Kidney epithelial cell (primary cell): Measurements from ENCODE around the gene MYOT. TPM values are rescaled to one million over a fixed set of nuclear protein-coding genes. Genes with fewer than 3 reads are reported as not detected.

ENCODE experiments used
- DNase-seq: peaks from one replicate; pipeline ENCODE4 v3.0.0-alpha.2; 2010; ENCODE audit warnings: low read depth
- H3K27me3 ChIP-seq: 2 replicates; pipeline ENCODE4 v1.6.0; 2011; ENCODE audit warnings: low read length; ENCODE audit not compliant: control insufficient read depth, insufficient read depth
- H3K36me3 ChIP-seq: 2 replicates; pipeline ENCODE4 v1.5.1; 2011; ENCODE audit warnings: low read length; ENCODE audit not compliant: control insufficient read depth, insufficient read depth
- H3K4me3 ChIP-seq: 2 replicates; pipeline ENCODE4 v1.5.1; 2011; ENCODE audit warnings: low read depth, mild to moderate bottlenecking, control low read depth, low read length
- CTCF ChIP-seq: IDR thresholded peaks from 2 replicates; pipeline ENCODE4 v1.5.1; 2011; ENCODE audit warnings: mild to moderate bottlenecking, moderate library complexity, low read length, control low read depth, inconsistent platforms; ENCODE audit not compliant: insufficient read depth, poor library complexity, severe bottlenecking
- total RNA-seq: library from RNA; depleted of rRNA; stranded (reverse); fragments of >200 nt; gene quantifications from 2 replicates; pipeline ENCODE4 v1.2.3, GENCODE V29; 2015

The MYOT gene
- total RNA-seq, 1 donor from 2014 or later = not detected

DNA sequence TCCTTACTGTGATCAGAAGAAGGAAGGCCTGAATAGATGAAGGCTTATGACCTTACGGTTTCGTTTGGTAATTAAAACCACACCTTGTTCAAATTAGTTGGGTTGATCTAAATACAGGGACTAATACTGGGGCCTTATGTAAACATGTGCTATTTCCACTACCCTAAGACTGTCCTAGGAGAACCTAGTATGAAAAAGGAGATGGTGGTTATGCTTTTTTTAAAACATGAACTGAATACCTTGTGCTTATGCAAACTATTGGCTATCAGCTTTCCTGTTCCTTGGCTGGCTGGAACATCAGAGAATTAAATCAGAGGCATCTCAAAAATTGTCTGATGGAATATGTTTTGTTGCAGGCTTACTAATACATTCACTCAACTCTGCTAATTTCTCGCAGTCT lies 3.9 kb downstream of the MYOT start:
- Histone ChIP-seq H3K4me3 (no peak overlapping the region), H3K27me3 (peaks cover 2% of the 10 kb centered on the region), H3K36me3 (no peaks in the 10 kb centered on the region)
- no peak for DNase-seq
- TF ChIP-seq CTCF = no peak

DNA sequence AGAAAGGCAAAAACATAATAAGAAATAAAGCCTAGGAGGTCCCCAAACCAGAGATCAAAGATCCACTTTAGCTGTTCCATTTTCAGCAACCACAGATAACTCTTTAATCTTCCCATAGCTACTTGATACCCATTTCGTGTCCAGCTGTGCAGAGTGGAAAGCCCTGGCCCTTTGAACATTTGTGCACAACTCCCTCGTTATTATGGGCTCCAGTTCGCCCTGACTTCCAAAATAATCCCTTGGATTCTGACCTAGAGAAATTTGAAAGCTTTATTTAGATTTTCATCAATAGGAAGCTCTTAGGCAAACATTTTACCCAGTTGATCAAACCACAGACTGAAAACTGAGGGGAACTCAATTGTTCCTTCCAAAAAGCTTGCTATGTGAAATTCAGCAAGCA lies 4.8 kb downstream of the MYOT start:
- DNase-seq = no peak

DNA sequence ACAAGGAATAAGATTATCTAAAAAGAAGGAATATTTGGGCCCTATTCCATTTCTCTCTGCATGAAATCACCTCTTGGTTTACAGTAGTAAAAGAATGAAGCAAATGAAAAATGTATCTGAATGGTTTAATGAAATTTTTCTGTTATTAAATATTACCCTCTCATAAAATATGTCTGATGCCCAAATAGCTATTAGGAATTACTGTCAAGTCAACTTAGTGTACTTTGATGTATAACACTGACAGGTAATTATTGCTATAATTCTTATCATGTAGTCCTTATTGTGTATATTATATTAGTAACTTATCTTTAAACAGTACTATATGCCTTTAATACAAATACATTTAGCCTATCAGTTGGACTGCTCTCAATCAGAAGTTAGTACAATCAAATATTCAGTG lies 8.4 kb downstream of the MYOT start:
- TF ChIP-seq CTCF = no peak
- no peaks in the 10 kb centered on the region for H3K27me3 ChIP-seq
- no peaks in the 10 kb centered on the region for H3K36me3 ChIP-seq
- DNase-seq = no peak
- H3K4me3 ChIP-seq = no peak overlapping the region

More for the DNA sequence above, 4.8 kb downstream of the MYOT start:
- Histone ChIP-seq H3K27me3 (peaks cover 2% of the 10 kb centered on the region), H3K4me3 (no peak overlapping the region), H3K36me3 (no peaks in the 10 kb centered on the region)
- no peak for TF ChIP-seq CTCF

- Histone ChIP-seq H3K27me3 (no peaks in the 10 kb centered on the region), H3K36me3 (no peaks in the 10 kb centered on the region), H3K4me3 (no peak overlapping the region)
- TF ChIP-seq CTCF = no peak
- DNase-seq = no peak
Measured at GRCh38 chr5:137880313-137880712, 12.7 kb downstream of the MYOT start.

GRCh38 chr5:137887831-137888230 lies 20.2 kb downstream of the MYOT start:
- TF ChIP-seq CTCF = no peak
- Histone ChIP-seq H3K4me3 (no peak overlapping the region), H3K36me3 (no peaks in the 10 kb centered on the region), H3K27me3 (no peaks in the 10 kb centered on the region)
- DNase-seq = no peak

- Histone ChIP-seq H3K27me3 (no peaks in the 10 kb centered on the region), H3K4me3 (peak overlapping the region; percentile 38), H3K36me3 (no peaks in the 10 kb centered on the region)
- no peak for TF ChIP-seq CTCF
- no peak for DNase-seq
Measured at GRCh38 chr5:137888466-137888862, 20.8 kb downstream of the MYOT start.
